GM23338 (cell line): Measurements from ENCODE around the gene JAG2. TPM values are rescaled to one million over a fixed set of nuclear protein-coding genes. Genes with fewer than 3 reads are reported as not detected.

Source experiments
- ATAC-seq: fragments of 200-7000 bp; cut with Tn5 transposase; 3 replicates; pipeline ENCODE4 v1.9.1; 2020
- DNase-seq: peaks from one replicate; pipeline ENCODE4 v3.0.0-alpha.2; 2015; ENCODE audit warnings: low spot score
- H2AFZ ChIP-seq: fragments of 200-600 bp; sonication (generic); 2 replicates; pipeline ENCODE4 v1.8.0; 2016; ENCODE audit warnings: antibody characterized with exemption, mild to moderate bottlenecking, moderate library complexity
- H3F3A ChIP-seq: fragments of 200-600 bp; sonication (generic); replicated peaks from 2 replicates; pipeline ENCODE4 v1.8.0; 2017; ENCODE audit warnings: antibody characterized with exemption, mixed run types, low read depth
- H3K27ac ChIP-seq: fragments of 200-600 bp; sonication (generic); 2 replicates; pipeline ENCODE4 v1.6.1; 2016; ENCODE audit warnings: low read depth
- H3K27me3 ChIP-seq: fragments of 200-600 bp; sonication (generic); 2 replicates; pipeline ENCODE4 v1.8.0; 2016; ENCODE audit warnings: mild to moderate bottlenecking, mixed run types, moderate library complexity; ENCODE audit not compliant: insufficient read depth
- H3K36me3 ChIP-seq: fragments of 200-600 bp; sonication (generic); 2 replicates; pipeline ENCODE4 v1.8.0; 2016; ENCODE audit warnings: mild to moderate bottlenecking; ENCODE audit not compliant: insufficient read depth
- H3K4me1 ChIP-seq: fragments of 200-600 bp; sonication (generic); 2 replicates; pipeline ENCODE4 v1.8.0; 2016; ENCODE audit warnings: mild to moderate bottlenecking, moderate library complexity; ENCODE audit not compliant: insufficient read depth
- H3K4me2 ChIP-seq: fragments of 200-600 bp; sonication (generic); 2 replicates; pipeline ENCODE4 v1.7.1; 2017; ENCODE audit warnings: mixed run types
- H3K4me3 ChIP-seq: fragments of 200-600 bp; sonication (generic); 2 replicates; pipeline ENCODE4 v1.6.1; 2016; ENCODE audit warnings: mixed run types
- H3K79me2 ChIP-seq: fragments of 200-600 bp; sonication (generic); replicated peaks from 2 replicates; pipeline ENCODE4 v1.8.0; 2017; ENCODE audit warnings: mild to moderate bottlenecking; ENCODE audit not compliant: insufficient read depth
- H3K9me2 ChIP-seq: fragments of 200-600 bp; sonication (generic); 2 replicates; pipeline ENCODE4 v1.8.0; 2017; ENCODE audit not compliant: insufficient read depth
- H4K20me1 ChIP-seq: fragments of 200-600 bp; sonication (generic); replicated peaks from 2 replicates; pipeline ENCODE4 v1.8.0; 2017; ENCODE audit warnings: mild to moderate bottlenecking; ENCODE audit not compliant: insufficient read depth
- H3K27ac Mint-ChIP-seq: 2 replicates; pipeline ENCODE4 v1.8.0; 2020; ENCODE audit warnings: inconsistent platforms, mild to moderate bottlenecking, moderate library complexity, mixed read lengths
- H3K27me3 Mint-ChIP-seq: 3 replicates; pipeline ENCODE4 v1.8.0; 2022; ENCODE audit warnings: low read depth, mild to moderate bottlenecking, moderate library complexity, mixed read lengths, inconsistent platforms; ENCODE audit not compliant: insufficient read depth, poor library complexity
- H3K36me3 Mint-ChIP-seq: 3 replicates; pipeline ENCODE4 v1.8.0; 2021; ENCODE audit warnings: low read depth, mild to moderate bottlenecking, inconsistent platforms, moderate library complexity, mixed read lengths
- H3K4me1 Mint-ChIP-seq: 3 replicates; pipeline ENCODE4 v1.8.0; 2020; ENCODE audit warnings: mild to moderate bottlenecking, inconsistent platforms, mixed read lengths
- H3K4me3 Mint-ChIP-seq: 3 replicates; pipeline ENCODE4 v1.8.0; 2021; ENCODE audit warnings: moderate library complexity, mild to moderate bottlenecking, inconsistent platforms, mixed read lengths
- H3K9me3 Mint-ChIP-seq: 3 replicates; pipeline ENCODE4 v1.8.0; 2020; ENCODE audit warnings: moderate library complexity, mild to moderate bottlenecking, inconsistent platforms, mixed read lengths
- CTCF ChIP-seq, 2 experiments: fragments of 200-600 bp in 1 of 2; sonication (generic) in 1 of 2; conservative IDR thresholded peaks; 2 replicates each; pipeline versions ENCODE4 v1.5.1 to v1.6.1; 2016 to 2017; ENCODE audit warnings: antibody characterized with exemption in 2 of 2, low read depth in 2 of 2, mild to moderate bottlenecking in 2 of 2, moderate library complexity in 1 of 2
- ETS1 ChIP-seq: IDR thresholded peaks from 2 replicates; pipeline ENCODE4 v1.6.1; 2016; ENCODE audit warnings: antibody characterized with exemption
- EZH2phosphoT487 ChIP-seq: fragments of 200-600 bp; sonication (generic); IDR thresholded peaks from one replicate; pipeline ENCODE4 v1.8.1; 2018; ENCODE audit warnings: antibody characterized with exemption; ENCODE audit not compliant: unreplicated experiment
- NANOG ChIP-seq: IDR thresholded peaks from 2 replicates; pipeline ENCODE4 v1.6.1; 2016; ENCODE audit warnings: antibody characterized with exemption, borderline replicate concordance
- POLR2AphosphoS5 ChIP-seq: IDR thresholded peaks from 2 replicates; pipeline ENCODE4 v1.6.1; 2016; ENCODE audit warnings: antibody characterized with exemption, low read depth
- STAT1 ChIP-seq: IDR thresholded peaks from one replicate; pipeline ENCODE4 v1.6.1; 2016; ENCODE audit warnings: antibody characterized with exemption; ENCODE audit not compliant: unreplicated experiment
- ZNF331 ChIP-seq: fragments of 250-450 bp; sonication (Bioruptor Pico); IDR thresholded peaks from 2 replicates; pipeline ENCODE4 v1.5.0; 2020; ENCODE audit warnings: low read depth, mild to moderate bottlenecking, moderate library complexity
- ZNF462 ChIP-seq: fragments of 250-450 bp; sonication (Bioruptor Pico); IDR thresholded peaks from 2 replicates; pipeline ENCODE4 v1.5.0; 2020; ENCODE audit warnings: mild to moderate bottlenecking, moderate library complexity
- polyA plus RNA-seq: library from polyadenylated mRNA; unstranded; fragments of >200 nt; fragmentation: Nextera tagmentation; extraction: Ambion mirVana; gene quantifications from 2 replicates; pipeline ENCODE4 v1.2.1, GENCODE V29; 2016
- total RNA-seq: library from RNA; depleted of rRNA; stranded (reverse); fragments of >200 nt; shearing (Covaris generic); gene quantifications from 2 replicates; pipeline ENCODE4 v1.2.3, GENCODE V29; 2014

JAG2 gene
- total and polyA plus RNA-seq, 2 experiments from 2014 or later, result 1.9 to 10.3 TPM

GRCh38 chr14:105102893-105103292 is 65.7 kb downstream of the JAG2 start:
- H3K27ac ChIP-seq, result no peak overlapping the region
- H3K4me1 ChIP-seq, result no peaks in the 10 kb centered on the region
- no peaks in the 10 kb centered on the region for H3F3A ChIP-seq
- ATAC-seq (no peak), DNase-seq (no peak)
- H2AFZ ChIP-seq, result no peak overlapping the region
- Mint-ChIP-seq H3K27me3 (no peaks in the 10 kb centered on the region), H3K4me1 (no peaks in the 10 kb centered on the region), H3K9me3 (peaks cover 34% of the 10 kb centered on the region), H3K27ac (no peak overlapping the region), H3K36me3 (peaks cover 4% of the 10 kb centered on the region), H3K4me3 (no peak overlapping the region)
- H3K9me2 ChIP-seq, result no peaks in the 10 kb centered on the region
- H3K27me3 ChIP-seq, result no peaks in the 10 kb centered on the region
- no peaks in the 10 kb centered on the region for H3K36me3 ChIP-seq
- no peaks in the 10 kb centered on the region for H4K20me1 ChIP-seq
- no peaks in the 10 kb centered on the region for H3K79me2 ChIP-seq
- TF ChIP-seq ZNF331 (no peak), POLR2AphosphoS5 (no peak), ZNF462 (no peak), STAT1 (no peak), EZH2phosphoT487 (no peak), CTCF (conservative IDR thresholded peaks at IDR 0.05; ENCODE audit: low read depth in 2 of 2) (no peak), NANOG (no peak), ETS1 (no peak)
- no peak overlapping the region for H3K4me2 ChIP-seq
- no peak overlapping the region for H3K4me3 ChIP-seq
